D341Med (cell line): Measurements from ENCODE around the gene ZC3H18.

Source experiments
- DNase-seq: peaks from one replicate; pipeline ENCODE4 v3.0.0; 2012; ENCODE audit warnings: low spot score

ZC3H18 gene

DNA sequence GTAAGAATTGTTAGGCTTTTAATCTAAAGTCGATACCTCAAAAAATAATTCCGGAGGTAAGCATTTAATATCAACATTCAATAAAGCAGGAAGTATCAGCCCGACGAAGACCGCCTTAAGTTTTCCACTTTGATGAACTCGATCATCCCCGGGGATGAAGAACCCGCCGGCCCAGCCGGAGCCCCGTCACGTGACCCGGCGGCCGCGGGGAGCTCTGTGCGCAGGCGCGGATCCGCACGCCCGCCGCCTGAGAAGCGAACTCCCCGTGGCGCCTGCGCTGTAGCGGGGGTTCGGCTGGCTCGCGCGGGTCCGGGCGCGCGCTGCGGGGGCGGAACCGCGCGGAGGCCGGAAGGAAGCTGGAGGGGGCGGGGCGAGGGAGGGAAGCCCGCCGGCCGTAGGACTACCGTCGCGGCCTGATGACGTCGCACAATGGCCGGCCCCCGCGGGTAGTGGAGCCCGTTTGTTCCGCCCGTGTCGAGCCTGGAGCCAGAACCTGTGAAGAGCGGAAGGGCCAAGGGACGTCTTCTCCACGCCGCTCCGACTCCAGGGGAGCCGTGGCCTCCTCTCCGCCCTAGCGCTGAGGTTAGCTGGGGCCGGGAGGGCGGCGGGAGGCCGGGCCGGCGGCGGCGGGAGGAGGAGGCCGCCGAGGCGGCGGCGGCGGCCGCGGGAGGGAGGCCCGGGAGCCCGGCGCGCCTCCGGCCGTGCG lies at the start of gene ZC3H18:
Gene ZC3H18, plus strand, starts transcription at position 419 of the 706 bp plus-strand sequence. CDS start 6,721 bp downstream, outside the sequence.
- peak; percentile 100 for DNase-seq

DNA sequence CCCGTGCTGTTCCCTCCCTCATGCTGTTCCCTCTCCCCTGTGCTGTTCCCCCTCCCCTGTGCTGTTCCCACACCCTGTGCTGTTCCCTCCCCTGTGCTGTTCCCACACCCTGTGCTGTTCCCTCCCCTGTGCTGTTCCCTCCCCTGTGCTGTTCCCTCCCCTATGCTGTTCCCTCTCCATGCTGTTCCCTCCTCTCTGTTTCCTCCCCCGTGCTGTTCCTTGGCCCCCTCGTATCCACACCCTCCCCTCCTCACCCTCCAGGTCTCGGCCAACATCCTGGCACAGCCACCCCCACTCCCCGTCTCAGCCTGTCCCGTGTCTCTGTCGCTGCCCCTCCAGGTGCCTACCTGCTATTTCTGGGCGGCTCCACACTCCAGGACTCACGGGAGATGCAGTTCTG lies 48.5 kb upstream of the ZC3H18 start:
- DNase-seq = no peak

DNA sequence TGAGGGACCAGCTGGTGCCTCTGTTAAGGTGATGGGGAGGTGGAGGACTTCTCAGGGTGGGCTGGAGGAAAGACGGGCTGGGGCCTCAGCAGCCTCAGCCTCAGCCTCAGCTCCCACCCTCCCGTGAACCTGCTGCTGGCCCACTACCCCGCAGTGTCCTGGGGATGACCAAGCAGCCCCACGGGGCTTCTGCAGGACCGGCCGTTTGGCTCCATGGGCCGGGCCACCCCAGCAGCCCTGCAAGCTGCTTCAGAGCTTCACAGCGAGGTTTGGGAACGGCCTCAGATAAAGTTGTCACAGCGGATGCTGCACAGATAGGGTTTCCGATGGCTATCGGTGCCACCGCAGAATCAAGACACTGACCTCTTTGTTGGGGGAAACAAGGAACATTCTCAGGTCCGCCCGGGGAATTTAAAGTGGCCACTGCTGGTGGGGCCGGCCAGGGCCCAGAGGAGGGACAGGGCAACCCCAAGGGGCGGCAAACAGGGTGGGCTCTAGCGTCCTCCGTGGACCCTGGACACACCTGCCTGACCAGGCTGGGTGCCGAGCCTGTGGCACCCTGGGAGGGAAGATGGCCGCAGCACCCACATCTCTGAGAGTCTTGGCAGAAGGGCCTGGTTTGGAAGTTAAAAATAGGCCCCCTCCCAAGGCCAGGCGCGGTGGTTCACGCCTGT lies 47.8 kb upstream of the ZC3H18 start:
- no peak for DNase-seq

DNA sequence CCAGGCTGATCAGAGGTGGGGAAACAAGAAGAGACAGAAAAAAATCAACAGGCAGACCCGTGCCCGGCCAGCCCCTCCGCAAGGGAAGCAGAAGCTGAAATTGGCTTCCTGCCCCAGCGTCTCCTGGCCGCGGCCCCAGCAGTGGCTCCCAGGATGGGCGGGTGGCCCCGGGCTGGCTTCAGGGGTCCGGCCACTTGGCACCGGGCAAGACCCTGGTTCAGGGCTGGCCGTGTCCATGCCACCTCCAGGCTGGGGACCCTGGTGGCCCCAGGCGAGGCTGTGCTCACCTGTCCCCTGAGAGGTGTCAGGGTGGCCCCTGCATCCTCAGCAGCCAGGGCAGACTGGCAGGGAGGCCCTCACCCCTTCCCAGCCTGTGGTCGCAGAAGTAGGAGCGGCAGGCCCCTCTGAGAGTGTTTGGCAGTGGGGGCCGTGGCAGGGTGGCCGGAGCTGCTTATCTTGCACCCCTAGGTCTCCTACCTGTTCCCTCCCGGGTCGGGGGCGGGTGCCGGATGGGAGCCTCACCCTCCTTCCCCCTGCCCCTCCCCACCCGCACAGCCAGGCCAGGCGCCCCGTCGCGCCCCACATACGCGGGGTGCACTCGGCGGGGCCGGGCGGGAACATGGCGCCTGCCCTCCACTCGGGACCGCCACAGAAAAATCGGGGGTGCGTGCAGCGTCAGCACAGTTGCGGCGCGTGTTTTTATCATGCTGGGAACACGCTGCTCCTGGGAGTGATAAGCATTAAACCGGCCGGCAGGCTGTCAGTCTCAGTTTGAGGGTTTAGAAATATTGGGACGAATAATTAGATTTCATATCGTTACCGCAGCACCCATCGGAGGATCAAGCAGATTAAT lies 46.7 kb upstream of the ZC3H18 start:
- DNase-seq = no peak

GRCh38 chr16:88524274-88524972 lies 45.8 kb upstream of the ZC3H18 start:
- no peak for DNase-seq

DNA sequence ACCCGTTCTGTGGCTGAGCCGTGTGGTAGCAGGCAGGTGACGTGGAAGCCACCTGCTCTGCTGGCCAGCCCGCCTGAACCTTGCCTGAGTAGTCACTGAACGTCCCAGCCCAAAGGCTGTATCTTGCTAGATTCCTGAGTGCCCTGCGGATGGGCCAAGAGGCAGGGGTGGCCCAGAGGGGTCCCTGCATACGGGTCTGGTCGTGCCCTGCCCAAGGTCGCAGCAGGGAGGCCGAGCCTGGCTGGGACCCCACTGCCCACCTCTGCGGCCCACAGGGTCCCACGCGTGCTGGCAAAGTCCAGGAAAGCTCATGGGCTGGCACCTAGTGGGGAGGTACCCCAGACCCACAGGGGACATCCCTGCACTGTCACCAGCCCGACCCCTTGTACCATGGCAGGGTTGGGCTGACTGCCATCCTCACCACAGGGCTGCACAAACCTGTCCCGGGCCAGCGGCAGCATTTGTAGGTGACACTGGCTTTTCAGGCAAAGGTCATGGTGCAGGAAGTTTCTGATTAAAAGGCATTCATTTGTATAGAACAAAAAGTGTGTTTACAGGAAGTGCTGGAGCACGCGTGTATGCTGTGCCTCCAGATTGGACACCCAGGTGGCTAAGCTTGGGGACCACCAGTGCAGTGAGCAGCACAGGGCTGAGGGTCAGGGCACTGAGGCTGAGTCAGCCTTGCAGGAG lies 45.1 kb upstream of the ZC3H18 start:
- no peak for DNase-seq

DNA sequence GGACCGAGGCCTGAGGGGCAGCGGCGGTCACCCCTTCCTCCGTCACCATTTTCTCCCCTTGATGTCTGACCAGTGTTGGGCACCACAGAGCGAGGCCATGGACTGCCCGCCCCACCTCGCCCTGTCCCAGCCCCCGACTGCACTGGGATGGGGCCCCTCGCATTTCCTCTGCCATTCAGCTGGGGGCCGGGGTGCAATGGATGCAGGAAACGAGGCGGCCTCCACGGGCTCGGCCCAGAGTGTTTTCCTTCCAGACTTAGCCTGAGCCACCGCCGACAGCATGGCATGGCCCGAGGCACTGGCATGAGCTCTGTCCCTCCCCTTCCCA lies 44.6 kb upstream of the ZC3H18 start:
- DNase-seq = no peak

- DNase-seq = no peak
Measured at GRCh38 chr16:88526008-88526905, 43.9 kb upstream of the ZC3H18 start.

DNA sequence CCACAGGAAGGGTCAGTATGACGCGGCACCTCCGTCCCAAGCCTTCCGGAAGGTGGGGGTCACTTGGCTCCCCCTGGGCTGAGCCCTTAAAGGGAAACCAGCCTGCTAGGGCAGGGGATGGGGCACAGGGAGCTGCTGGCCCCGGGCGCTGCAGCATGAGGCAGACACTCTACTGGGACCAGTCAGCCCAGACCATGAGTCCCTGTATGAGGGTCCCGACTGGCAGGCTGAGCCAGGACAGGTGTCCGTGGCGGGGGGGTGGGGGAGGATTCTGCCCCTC lies 43.4 kb upstream of the ZC3H18 start:
- no peak for DNase-seq

DNA sequence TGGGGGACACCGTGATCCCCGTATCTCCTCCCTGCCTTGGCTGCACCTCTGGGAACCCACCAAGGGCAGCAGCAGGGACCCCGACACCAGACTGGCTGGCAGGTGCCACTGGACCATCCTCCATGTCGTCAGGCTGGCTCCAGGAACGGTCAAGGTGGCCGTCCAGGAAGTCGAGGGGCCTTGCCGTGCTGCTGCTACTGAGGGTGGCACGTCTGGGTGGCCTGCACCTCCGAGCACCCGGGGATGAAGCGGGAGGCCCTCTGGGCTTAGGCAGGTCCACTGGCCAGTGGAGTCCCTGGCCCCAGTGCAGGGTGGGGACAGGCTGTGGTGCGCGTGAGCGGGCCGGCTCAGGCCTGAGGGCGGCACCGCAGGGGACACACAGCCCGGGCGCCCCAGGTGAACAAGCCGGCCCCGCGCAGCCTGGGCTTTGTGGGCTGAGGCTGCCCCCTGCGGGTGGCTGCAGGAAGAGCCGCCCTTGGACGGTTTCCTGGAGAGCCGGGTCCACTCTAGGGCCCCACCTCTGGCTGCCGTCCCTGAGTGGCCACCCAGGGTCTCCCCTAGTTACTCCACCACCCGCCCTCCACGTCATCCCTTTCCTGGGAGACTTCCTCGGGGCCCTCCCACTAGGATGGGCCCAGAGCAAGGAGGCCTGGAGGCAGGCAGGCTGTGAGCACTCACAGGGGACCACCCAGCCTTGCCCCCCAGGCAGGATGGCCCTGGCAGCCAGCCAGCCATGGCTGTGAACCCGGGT lies 42.8 kb upstream of the ZC3H18 start:
- DNase-seq = peak; percentile 87

DNA sequence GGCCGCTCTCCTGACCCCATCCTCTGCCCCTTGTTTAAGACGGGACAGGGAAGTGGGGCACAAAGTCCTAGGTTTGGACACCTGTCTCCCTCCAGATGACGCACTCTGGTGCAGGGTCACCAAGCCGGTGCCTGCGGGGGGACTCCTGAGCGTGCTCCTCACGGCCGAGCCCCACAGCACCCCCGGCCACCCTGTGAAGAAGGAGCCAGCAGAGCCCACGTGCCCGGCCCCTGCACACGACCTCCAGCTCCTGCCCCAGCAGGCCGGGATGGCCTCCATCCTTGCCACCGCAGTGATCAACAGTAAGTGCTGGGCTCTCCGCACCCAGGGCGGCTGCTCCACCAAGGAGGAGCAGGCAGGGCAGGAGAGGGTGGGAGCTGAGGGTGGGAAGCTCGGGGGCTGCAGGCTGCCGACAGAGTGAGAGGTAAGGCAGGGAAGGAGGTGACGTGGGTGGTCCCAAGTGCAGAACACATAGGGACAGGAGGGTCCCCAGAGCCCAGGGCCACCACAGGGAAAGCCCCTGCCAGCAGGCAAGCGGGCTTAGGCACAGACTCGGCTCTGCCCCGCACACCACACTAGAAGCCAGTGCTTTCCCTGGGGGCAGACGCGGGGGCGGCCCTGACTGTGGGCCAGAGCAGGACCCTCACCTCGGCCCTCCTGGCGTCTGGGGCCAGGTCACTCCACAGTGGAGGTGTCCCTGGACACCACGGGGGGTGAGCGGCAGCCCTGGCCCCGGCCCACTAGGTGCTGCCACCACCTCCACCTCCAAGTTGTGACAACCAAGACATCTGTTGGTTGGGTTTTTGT lies 42.1 kb upstream of the ZC3H18 start:
- DNase-seq = no peak

GRCh38 chr16:88528902-88529318 lies 41.3 kb upstream of the ZC3H18 start:
- DNase-seq = no peak

DNA sequence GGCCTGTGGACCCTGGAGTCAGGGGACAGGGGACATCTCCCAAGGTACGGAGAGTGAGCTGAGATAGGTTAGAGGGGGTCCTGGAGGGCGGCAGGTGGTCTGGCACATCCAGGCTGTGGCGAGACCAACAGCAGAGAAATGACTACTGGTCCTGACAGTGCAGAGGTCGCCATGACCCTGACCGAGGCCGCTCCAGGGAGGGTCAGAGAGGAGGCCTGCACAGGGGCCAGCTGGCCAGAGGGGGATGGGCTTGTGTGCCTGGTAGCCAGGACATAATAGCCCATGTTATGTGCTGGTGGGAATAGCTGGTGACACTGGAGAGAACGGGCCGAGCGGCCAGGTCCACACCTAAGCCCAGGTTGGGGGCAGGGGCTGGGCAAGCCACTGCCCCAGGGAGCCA lies 40.6 kb upstream of the ZC3H18 start:
- DNase-seq = no peak

- no peak for DNase-seq
Measured at GRCh38 chr16:88530051-88530857, 39.9 kb upstream of the ZC3H18 start.

DNA sequence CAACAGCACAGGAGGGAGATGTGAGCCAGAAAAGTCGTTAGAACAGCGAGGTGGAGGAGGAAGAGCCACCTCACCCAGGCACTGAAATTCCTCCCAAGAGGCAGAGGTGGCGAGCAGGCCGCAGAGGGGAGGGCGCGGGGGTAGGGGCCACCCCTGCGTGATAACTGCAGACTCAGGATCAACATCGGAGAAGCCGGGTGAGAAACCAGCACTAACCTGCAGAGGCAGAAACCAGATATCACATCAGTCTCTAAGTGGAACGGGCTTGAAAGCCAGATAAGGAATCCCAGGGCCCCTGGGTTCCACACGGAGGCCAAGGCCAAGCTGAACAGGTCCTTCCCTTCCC lies 39.4 kb upstream of the ZC3H18 start:
- DNase-seq = no peak

GRCh38 chr16:88531346-88531745 lies 38.9 kb upstream of the ZC3H18 start:
- no peak for DNase-seq

GRCh38 chr16:88531931-88532433 lies 38.2 kb upstream of the ZC3H18 start:
- DNase-seq = no peak
